ENCODE data around the gene TCF21. TPM values are rescaled to one million over a fixed set of nuclear protein-coding genes. Genes with fewer than 3 reads are reported as not detected.

TCF21 gene
- polyA plus RNA-seq, 2 of the 4 experiments (the other 2 are of a cell fraction), result 0.12 to 0.25 TPM

GRCh38 chr6:133889557-133890403 is 867 bp downstream of the TCF21 start:
- no peak overlapping the region for H3K4me3 ChIP-seq
- no peaks in the 10 kb centered on the region for H3K9me3 ChIP-seq
- H3K4me2 ChIP-seq, result peak overlapping the region; percentile 89; the same call in 2 of the 3 replicates
- TF ChIP-seq PHF8 (IDR thresholded peaks at IDR 0.05; ENCODE audit: borderline replicate concordance, low read depth), result no peak
- no peak for TF ChIP-seq ZFP36 (IDR thresholded peaks at IDR 0.05; ENCODE audit: borderline replicate concordance, partially characterized antibody)
- no peak for TF ChIP-seq USF2 (IDR thresholded peaks at IDR 0.05)
- TF ChIP-seq NR3C1 (IDR thresholded peaks at IDR 0.05), result no peak
- TF ChIP-seq GATA3 (IDR thresholded peaks at IDR 0.05; ENCODE audit: borderline replicate concordance), result no peak
- TF ChIP-seq MAX (IDR thresholded peaks at IDR 0.05), result no peak
- TF ChIP-seq ZNF302 (CRISPR knock-in tag; IDR thresholded peaks at IDR 0.05), result no peak
- no peak for TF ChIP-seq FOSL2 (IDR thresholded peaks at IDR 0.05)
- TF ChIP-seq FOSL2 (CRISPR knock-in tag; IDR thresholded peaks at IDR 0.05), result no peak
- no peak for TF ChIP-seq E2F6 (IDR thresholded peaks at IDR 0.05; ENCODE audit: borderline replicate concordance, low read depth)
- no peak for TF ChIP-seq JUN (IDR thresholded peaks at IDR 0.05)
- TF ChIP-seq KDM1A (IDR thresholded peaks at IDR 0.05; ENCODE audit: low read depth), result no peak
- no peak for TF ChIP-seq RFX5 (IDR thresholded peaks at IDR 0.05)
- TF ChIP-seq FOXS1 (CRISPR knock-in tag; IDR thresholded peaks at IDR 0.05), result no peak
- no peak for TF ChIP-seq ZC3H11A (IDR thresholded peaks at IDR 0.05)
- no peak for TF ChIP-seq PBX3 (IDR thresholded peaks at IDR 0.05)
- no peak for TF ChIP-seq TFCP2L1 (CRISPR knock-in tag; IDR thresholded peaks at IDR 0.05)
- no peak for TF ChIP-seq TP53 (CRISPR knock-in tag; IDR thresholded peaks at IDR 0.05)
- TF ChIP-seq EP300 (IDR thresholded peaks at IDR 0.05), result no peak
- no peak for TF ChIP-seq RCOR1 (IDR thresholded peaks at IDR 0.05; ENCODE audit: low read depth, low read length)
- no peak for TF ChIP-seq MAZ (IDR thresholded peaks at IDR 0.05; ENCODE audit: borderline replicate concordance, low read depth, low read length)
- 95% methylated on average over 50 of the region's 56 CpGs for WGBS (ENCODE audit: missing lambda C conversion rate)
- ChIA-PET CTCF (no interaction called here), POLR2A (no interaction called here)
- peaks cover 3% of the 10 kb centered on the region; the same call in 1 of the 3 replicates for H3K4me1 ChIP-seq
- FAIRE-seq (no peak), DNase-seq (ENCODE audit: low read depth in 1 of 2, low spot score in 1 of 2) (no peak), ATAC-seq (no peak)
- H3K27ac ChIP-seq, result peak overlapping the region in 1 of 2 experiments; percentile 60; a peak in 3 of 6 replicates

GRCh38 chr6:133890711-133891148 is 1.8 kb downstream of the TCF21 start:
- peaks cover 10% of the 10 kb centered on the region; the same call in 1 of the 3 replicates for H3K4me1 ChIP-seq
- H3K27ac ChIP-seq, result peak overlapping the region; percentile 92 to 94
- WGBS (ENCODE audit: missing lambda C conversion rate), result 9% methylated on average over 4 of the region's 4 CpGs
- DNase-seq (ENCODE audit: low read depth in 1 of 2, low spot score in 1 of 2) (no peak), ATAC-seq (no peak), FAIRE-seq (no peak)
- CTCF ChIA-PET, result interaction anchor here (1.0 kb wide), 1 partner anchor 321 kb away, joined by 5 read pairs; no protein-coding TSS in a partner anchor
- TF ChIP-seq FOXS1 (CRISPR knock-in tag; IDR thresholded peaks at IDR 0.05) (no peak), ZSCAN20 (CRISPR knock-in tag; IDR thresholded peaks at IDR 0.05) (no peak), MAX (IDR thresholded peaks at IDR 0.05) (no peak), CEBPB (IDR thresholded peaks at IDR 0.05) (no peak), HOXB5 (CRISPR knock-in tag; IDR thresholded peaks at IDR 0.05) (no peak), HOXB13 (CRISPR knock-in tag; IDR thresholded peaks at IDR 0.05; ENCODE audit: low read depth) (no peak), EHF (CRISPR knock-in tag; IDR thresholded peaks at IDR 0.05) (no peak), MAFK (IDR thresholded peaks at IDR 0.05; ENCODE audit: partially characterized antibody) (no peak), BHLHE40 (IDR thresholded peaks at IDR 0.05; ENCODE audit: low read depth, low read length) (no peak), CTCF (IDR thresholded peaks at IDR 0.05) (no peak), ZFP36 (IDR thresholded peaks at IDR 0.05; ENCODE audit: borderline replicate concordance, partially characterized antibody) (no peak), ZC3H11A (IDR thresholded peaks at IDR 0.05) (no peak), TP53 (CRISPR knock-in tag; IDR thresholded peaks at IDR 0.05) (no peak), EHMT2 (IDR thresholded peaks at IDR 0.05; ENCODE audit: low read depth) (no peak), HOXA7 (CRISPR knock-in tag; IDR thresholded peaks at IDR 0.05) (no peak), HES2 (IDR thresholded peaks at IDR 0.05) (no peak), POLR2AphosphoS2 (conservative IDR thresholded peaks at IDR 0.05; ENCODE audit: low read length) (no peak), MYC (IDR thresholded peaks at IDR 0.05; ENCODE audit: borderline replicate concordance, low read length) (no peak), POLR2A (IDR thresholded peaks at IDR 0.05; ENCODE audit: low read length) (no peak)
- H3K9me3 ChIP-seq, result no peaks in the 10 kb centered on the region
- POLR2A ChIA-PET, result no interaction called here
- H3K4me2 ChIP-seq, result peak overlapping the region; percentile 89
- peak overlapping the region; percentile 59 for H3K4me3 ChIP-seq
